Activated T-cell treated with anti-CD3 and anti-CD28 coated beads for 48 hours (primary cell): Measurements from ENCODE around the gene PLAAT3.
"Not testable (repeated sequence)": the region's sequence is repeated elsewhere in the genome, so short reads cannot be mapped to it uniquely, and the experiment has no call there.

ENCODE experiments used
- DNase-seq: peaks from one replicate; pipeline ENCODE4 v3.0.0-alpha.2; 2020; ENCODE audit warnings: low read depth

PLAAT3 gene

DNA sequence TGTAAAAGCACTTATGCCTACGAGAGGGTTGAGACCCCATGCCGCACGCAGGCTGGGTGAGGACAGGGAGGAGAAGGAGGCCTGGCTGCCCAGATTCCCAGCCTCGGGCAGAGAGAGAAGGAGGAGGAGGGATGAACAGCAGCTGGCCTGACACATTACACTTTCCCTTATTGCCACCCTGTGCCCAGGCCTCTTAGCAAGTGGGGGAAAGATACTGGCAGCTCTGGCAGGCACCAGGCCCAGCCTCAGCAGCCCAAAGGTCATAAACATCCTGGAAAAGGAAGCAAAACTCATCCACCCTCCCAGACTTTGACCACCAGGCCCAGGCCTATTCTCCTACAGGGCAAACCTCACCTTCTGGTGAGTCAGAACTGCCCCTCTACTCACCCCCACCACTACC is 4.7 kb downstream of the PLAAT3 start:
- no peak for DNase-seq

DNA sequence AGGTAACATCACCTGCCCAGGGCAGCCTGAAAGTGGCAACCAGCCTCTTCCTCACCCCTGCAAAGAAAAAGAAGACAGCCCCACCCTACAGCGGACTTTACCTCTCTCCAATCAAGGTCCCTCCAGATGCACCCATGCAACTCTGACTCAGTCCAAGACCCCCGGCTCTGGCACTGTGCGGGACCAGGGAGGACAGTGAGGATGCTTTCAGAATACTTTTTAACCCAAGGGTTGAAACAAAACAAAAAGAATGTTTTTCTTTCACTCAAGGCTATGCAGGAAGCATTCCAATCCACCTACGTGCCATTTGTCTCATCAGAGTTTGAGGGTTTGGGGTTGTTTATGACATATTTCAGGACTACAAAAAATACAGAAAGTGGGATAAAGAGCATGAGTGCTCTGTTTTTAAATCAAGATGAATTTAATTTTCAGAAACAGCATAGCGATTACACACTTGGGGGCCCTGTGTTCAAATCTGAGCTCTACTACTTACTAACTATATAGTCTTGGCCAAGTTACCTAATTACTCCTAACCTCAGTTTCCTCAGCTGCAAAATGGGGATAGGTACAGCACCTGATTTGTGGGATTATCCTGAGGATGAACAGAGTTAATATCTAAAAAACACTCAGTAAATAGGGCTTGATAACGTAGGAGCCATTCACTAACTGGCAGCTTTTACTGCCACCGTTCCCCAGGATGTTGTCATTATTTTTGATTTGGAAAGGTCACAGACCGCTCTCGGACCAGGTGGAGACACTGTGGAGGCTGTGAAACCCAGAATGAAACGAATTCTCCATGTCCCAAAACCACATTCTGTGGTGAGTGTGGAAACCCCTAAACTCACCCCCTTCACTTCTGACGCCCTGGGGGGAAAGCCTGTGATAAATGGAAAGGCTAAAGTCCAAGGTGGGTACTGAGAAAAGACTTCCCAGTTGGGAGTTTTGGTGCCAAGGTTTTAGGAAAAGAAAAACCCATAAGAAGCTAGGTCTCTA is 5.6 kb downstream of the PLAAT3 start:
- DNase-seq: no peak

GRCh38 chr11:63603180-63603518 is 11.1 kb downstream of the PLAAT3 start:
- no peak for DNase-seq

- DNase-seq: not testable (repeated sequence)
Observed at GRCh38 chr11:63602290-63603179, 11.7 kb downstream of the PLAAT3 start.

- DNase-seq: no peak
Observed at GRCh38 chr11:63599211-63600122, 14.8 kb downstream of the PLAAT3 start.

DNA sequence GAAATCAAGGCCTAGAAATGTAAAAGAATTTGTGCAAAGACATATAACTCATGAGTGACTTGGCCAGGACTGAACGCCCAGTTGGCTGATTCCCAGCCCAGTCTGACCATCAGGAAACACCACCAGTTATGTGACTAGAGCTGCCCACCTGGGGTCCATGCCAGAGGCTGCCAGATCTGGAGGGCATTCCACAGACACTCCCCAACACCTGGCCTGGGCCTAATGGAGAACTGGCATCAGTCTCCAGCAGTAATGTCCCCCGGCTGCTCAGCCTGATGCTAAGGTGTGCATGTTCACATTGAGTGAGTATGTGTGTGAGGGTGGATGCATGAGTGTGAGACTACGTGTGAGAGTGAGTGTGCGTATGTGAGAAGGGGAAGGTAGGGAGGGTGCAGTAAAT is 15.7 kb downstream of the PLAAT3 start:
- no peak for DNase-seq

- DNase-seq: no peak
Observed at GRCh38 chr11:63595296-63595695, 18.9 kb downstream of the PLAAT3 start.

DNA sequence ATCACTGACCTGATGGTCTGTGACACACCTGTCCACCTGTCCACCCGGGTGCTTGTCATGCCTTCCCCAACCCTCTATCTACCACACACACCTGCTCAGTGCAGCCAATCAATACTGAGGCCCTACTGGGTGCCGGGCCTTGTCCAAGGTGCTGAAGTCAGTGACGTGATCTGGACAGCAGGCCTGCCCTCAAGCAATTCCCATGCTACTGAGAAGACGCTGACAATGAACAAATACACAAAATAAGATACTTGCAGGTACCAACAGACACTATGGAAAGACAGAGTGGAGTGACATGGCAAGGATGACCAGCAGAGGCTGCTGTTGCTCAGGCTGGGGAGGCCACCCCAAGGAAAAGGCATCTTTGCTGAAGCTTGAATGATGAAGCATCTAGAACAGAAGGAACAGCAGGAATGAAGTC is 21.2 kb downstream of the PLAAT3 start:
- DNase-seq: no peak

DNA sequence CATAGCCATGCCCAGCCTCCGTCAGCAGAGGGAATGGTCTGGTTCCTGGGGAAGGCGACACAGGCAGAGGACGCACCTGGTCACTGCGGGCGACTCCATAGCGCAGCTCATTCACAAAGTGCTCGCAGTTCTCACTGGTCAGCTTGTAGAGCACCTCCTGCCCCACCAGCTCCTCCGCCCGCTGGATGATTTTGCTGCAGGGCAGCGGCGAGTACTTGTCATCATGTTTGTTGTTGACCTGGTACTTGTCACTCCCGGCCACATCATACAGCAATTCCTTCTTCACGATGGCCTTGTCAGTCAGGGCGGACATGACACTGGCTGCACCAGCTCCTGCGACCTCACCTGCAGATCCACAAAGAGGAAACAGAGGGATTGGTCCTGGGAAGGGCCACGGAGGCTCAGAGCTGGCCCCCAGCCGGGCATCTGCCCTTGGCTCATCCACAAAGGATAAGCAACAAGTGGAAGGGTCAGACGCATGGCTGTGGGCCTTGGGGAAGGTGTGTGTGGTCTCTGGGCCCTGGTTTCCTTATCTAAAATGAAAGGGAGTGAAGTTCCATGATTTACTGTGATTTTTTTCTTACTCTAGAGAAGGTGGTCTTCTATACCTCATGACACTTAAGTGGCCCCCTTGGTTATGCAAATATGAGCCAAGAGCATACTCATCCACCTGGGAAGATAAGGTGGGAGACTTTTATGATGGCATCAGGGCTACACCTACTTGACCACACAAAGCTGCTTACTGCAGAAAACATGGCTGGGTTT is 24.0 kb downstream of the PLAAT3 start:
- no peak for DNase-seq

GRCh38 chr11:63589000-63589399 is 25.2 kb downstream of the PLAAT3 start:
- no peak for DNase-seq

- DNase-seq: no peak
Observed at GRCh38 chr11:63586451-63587166, 27.6 kb downstream of the PLAAT3 start.

DNA sequence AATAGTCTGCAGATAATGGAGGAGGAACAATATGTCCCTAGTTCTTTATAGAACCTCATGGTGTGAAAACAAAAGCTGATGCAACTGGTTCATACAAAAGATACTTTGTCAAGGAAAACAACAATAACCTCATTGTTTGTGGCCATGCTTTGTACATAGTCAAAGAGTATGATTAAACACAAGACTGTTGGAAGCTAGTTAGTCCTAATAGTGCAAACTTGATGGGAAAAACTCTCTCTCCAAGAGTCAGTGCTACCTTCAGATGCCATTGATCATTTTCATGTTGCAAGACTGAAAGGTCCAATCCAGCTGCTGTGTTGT is 30.9 kb downstream of the PLAAT3 start:
- DNase-seq: no peak

DNA sequence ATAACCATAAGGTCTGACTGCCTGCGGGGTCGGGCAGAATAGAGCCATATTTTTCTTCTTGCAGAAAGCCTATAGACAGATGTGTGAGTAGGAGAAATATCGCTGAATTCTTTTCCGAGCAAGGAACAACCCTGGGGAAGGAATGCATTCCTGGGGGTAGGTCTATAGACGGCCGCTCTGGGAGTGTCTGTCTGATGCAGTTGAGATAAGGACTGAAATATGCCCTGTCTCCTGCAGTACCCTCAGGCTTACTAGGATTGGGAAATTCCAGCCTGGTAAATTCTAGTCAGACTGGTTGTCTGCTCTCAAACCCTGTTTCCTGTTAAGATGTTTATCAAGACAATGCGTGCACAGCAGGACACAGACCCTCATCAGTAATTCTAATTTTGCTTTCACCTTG is 33.0 kb downstream of the PLAAT3 start:
- DNase-seq: not testable (repeated sequence)

GRCh38 chr11:63578882-63579281 is 35.4 kb downstream of the PLAAT3 start:
- not testable (repeated sequence) for DNase-seq

DNA sequence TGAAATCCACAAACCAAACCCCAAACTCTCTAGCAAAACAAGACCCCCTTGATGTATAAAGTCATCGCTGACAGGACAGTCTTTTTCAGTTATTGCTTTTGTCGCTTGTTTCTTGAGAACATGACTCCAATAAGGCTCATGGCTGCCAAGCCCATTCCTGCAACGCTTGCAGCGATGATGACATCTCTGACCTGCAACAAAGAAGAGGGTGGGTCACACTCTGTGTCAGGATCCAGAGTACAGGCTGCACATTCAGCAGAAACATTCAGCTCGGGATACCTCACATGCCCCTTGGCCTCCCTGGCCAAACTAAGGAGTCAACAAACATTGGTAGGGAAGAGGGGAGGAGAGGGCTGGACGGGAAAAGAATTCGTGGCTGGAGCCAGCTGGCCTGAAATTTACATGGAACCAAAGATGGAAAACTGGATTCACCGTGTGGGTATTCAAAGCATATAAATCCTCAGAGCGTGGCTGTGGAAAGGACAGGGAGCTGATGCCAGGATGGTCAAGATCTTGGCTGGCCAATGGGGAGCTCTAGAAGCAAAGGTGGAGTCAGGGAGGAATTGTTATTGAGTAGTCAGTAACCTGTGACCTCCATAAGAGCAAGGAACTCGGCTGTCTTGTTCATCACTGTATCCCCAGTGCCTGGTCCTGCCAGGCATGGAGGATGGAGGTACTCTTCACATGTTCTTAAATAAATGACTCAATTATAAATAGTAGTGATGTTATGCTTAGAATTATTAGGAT is 39.2 kb downstream of the PLAAT3 start:
- no peak for DNase-seq

DNA sequence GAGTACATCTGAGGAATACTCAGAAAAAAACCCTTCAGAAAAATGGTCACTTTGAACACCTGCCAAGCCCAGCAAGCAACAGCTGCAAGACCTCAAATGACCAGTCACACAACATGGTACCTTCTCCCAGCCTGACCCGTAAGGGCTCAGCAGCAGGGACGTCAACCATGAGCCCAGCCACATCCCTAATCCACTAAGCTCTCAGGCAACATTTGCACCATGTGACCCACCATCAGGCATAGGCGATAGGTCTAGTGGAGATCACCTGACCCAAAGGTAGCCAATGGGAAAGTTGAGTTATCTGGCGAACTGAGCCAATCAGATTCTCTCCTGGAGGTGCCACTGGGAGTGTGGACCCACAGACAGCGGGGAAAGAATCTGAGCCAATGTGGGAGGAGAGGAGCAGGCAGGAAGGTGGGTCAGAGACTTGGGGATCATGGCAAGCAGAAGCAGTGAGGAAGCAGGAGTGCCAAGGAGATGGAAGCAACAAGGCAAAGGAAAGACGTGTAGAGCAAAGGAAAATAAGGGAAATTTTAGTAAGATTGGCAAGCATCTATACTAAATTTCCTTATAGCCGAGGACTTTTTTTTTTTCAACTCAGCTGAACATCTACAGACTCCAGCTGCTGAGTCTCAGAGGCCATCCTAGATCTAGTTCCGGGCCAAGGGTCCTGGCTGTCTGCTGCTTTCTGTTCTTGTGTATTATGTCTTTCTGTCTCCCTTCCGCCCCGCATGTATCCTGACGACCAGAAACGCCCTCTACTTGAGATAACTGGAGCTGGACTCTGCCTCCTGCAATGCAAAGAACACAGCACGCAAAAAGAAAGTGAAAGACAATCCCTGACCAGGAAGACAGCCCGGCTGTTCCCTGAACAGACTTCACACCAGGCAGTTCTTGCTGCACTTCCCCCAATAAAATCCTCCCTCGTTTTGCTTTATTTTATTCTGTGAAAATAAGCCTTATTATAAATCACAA is 40.1 kb downstream of the PLAAT3 start:
- no peak for DNase-seq

DNA sequence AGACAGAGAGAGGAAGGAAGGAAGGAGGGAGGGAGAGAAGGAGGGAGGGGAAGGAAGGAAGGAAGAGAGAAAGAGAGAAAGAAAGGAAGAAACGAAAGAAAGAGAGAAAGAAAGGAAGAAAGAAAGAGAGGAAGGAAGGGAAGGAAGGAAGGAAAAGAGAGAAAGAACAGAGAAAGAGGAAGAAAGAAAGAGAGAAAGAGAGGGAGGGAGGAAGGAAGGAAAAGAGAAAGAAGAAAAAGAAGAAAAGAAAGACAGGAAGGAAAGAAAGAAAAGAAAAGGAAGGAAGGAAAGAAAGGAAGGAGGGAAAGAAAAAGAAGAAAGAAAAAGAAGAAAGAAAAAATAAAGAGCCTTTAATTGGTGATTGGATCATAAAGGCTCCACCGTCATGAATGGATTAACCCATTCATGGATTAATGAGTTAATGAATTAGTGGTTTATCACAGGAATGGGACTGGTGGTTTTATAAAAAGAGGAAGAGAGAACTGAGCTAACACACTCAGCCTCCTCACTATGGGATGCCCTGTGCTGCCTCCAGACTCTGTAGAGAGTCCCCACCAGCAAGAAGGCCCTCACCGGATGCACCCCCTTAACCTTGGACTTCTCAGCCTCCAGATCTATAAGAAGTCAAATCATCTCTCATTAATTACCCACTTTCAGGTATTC is 42.1 kb downstream of the PLAAT3 start:
- DNase-seq: no peak

DNA sequence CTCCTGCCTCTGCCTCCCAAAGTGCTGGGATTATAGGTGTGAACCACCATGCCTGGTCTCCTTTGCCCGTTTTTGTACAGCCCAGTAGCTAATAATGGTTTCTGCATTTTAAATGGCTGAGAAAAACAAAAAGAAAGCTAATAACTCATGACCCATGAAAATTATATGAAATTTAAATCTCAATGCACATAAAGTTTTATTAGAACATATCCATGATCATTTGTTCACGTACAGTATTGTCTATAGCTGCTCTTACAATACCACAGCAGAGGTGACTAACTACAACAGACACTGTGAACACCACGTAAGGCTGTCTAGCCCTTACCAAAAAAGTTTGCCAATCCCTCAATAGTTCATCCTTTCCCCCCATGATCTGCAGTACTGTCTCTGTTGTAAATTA is 44.7 kb downstream of the PLAAT3 start:
- no peak for DNase-seq
